Endothelial cell of umbilical vein (primary cell): ENCODE results near the gene PLPPR5. TPM values are rescaled to one million over a fixed set of nuclear protein-coding genes. Genes with fewer than 3 reads are reported as not detected.

ENCODE experiments used
- BruUV-seq: library from RNA; stranded (reverse); fragments of 400-500 nt; replicated peaks from 2 replicates; lab custom pipeline; 2021; lab: Mats Ljungman, UMichigan
- CTCF ChIA-PET: fragments of 300-600, 350-600 bp; sonication (Branson Sonifier 250); formaldehyde crosslinking; loops from one replicate; lab custom pipeline; 2021; ENCODE audit warnings: antibody characterized with exemption, inconsistent platforms; lab: Charles Lee
- POLR2A ChIA-PET: fragments of 300-600, 350-600 bp; sonication (Branson Sonifier 250); formaldehyde crosslinking; loops from one replicate; lab custom pipeline; 2021; ENCODE audit warnings: antibody characterized with exemption, inconsistent platforms; lab: Charles Lee
- DNase-seq: peaks from one replicate; pipeline ENCODE4 v3.0.0-alpha.2; 2011; ENCODE audit warnings: low read depth, low spot score
- FAIRE-seq: peaks from 2 replicates; lab custom pipeline; 2011; peaks lifted over from hg19 to GRCh38; lab: Jason Lieb, UNC
- H2AFZ ChIP-seq: 2 replicates; pipeline ENCODE4 v1.6.0; 2012; ENCODE audit warnings: low read depth, low read length, control low read depth, inconsistent platforms
- H3K27ac ChIP-seq: 2 replicates; pipeline ENCODE4 v1.5.1; 2011; ENCODE audit warnings: low read depth, mild to moderate bottlenecking, control low read depth, low read length, moderate library complexity; ENCODE audit not compliant: insufficient read depth
- H3K27me3 ChIP-seq, 2 experiments: 2 replicates each; pipeline versions ENCODE4 v1.6.0 to v1.6.1; 2011; ENCODE audit warnings: low read length in 2 of 2, mixed read lengths in 1 of 2; ENCODE audit not compliant: control insufficient read depth in 2 of 2, insufficient read depth in 2 of 2
- H3K36me3 ChIP-seq, 2 experiments: 2 replicates in 1 of 2; 3 replicates in 1 of 2; pipeline ENCODE4 v1.5.1; 2011; ENCODE audit warnings: low read length in 2 of 2, mild to moderate bottlenecking in 1 of 2, moderate library complexity in 1 of 2; ENCODE audit not compliant: control insufficient read depth in 2 of 2, insufficient read depth in 2 of 2; ENCODE audit errors: extremely low read depth in 1 of 2
- H3K4me1 ChIP-seq: 3 replicates; pipeline ENCODE4 v1.5.1; 2011; ENCODE audit warnings: mild to moderate bottlenecking, low read length; ENCODE audit not compliant: control insufficient read depth, insufficient read depth; ENCODE audit errors: extremely low read depth
- H3K4me2 ChIP-seq: 2 replicates; pipeline ENCODE4 v1.6.1; 2011; ENCODE audit warnings: low read length, control low read depth, mixed read lengths; ENCODE audit not compliant: insufficient read depth
- H3K4me3 ChIP-seq, 3 experiments: fragments of 200-600 bp in 1 of 3; sonication (generic), shearing (Covaris generic) in 1 of 3; replicated peaks in 1 of 3; 2 replicates each; pipeline ENCODE4 v1.5.1; 2011 to 2016; ENCODE audit warnings: control low read depth in 3 of 3, low read length in 3 of 3, mild to moderate bottlenecking in 2 of 3, inconsistent platforms in 1 of 3, low read depth in 1 of 3, moderate library complexity in 1 of 3; ENCODE audit not compliant: insufficient read depth in 1 of 3
- H3K79me2 ChIP-seq: 2 replicates; pipeline ENCODE4 v1.6.0; 2012; ENCODE audit warnings: low read length, inconsistent platforms; ENCODE audit not compliant: control insufficient read depth, insufficient read depth
- H3K9ac ChIP-seq: replicated peaks from 2 replicates; pipeline ENCODE3; 2011; ENCODE audit warnings: low read length, control low read depth; ENCODE audit not compliant: insufficient read depth; ENCODE audit errors: extremely low read depth
- H3K9me1 ChIP-seq: replicated peaks from 3 replicates; pipeline ENCODE4 v1.6.0; 2011; ENCODE audit warnings: mild to moderate bottlenecking, low read length; ENCODE audit not compliant: control insufficient read depth, insufficient read depth; ENCODE audit errors: extremely low read depth
- H3K9me3 ChIP-seq: replicated peaks from 2 replicates; pipeline ENCODE4 v1.5.1; 2012; ENCODE audit warnings: low read length, inconsistent platforms; ENCODE audit not compliant: control insufficient read depth, insufficient read depth
- H4K20me1 ChIP-seq: replicated peaks from 2 replicates; pipeline ENCODE3; 2011; ENCODE audit warnings: mild to moderate bottlenecking, low read length; ENCODE audit not compliant: control insufficient read depth, insufficient read depth; ENCODE audit errors: extremely low read depth
- CTCF ChIP-seq, 2 donors: IDR thresholded peaks; 1 replicate in 1 of 2; 2 replicates in 1 of 2; pipeline ENCODE4 v1.5.1; 2011; ENCODE audit warnings: low read length in 2 of 2, mild to moderate bottlenecking in 2 of 2, moderate library complexity in 2 of 2, control low read depth in 1 of 2, inconsistent platforms in 1 of 2, low read depth in 1 of 2; ENCODE audit not compliant: insufficient read depth in 1 of 2; ENCODE audit errors: extremely low read depth in 1 of 2
- EZH2 ChIP-seq: IDR thresholded peaks from 2 replicates; pipeline ENCODE4 v1.6.1; 2012; ENCODE audit warnings: borderline replicate concordance, low read depth, mild to moderate bottlenecking, moderate library complexity, low read length, inconsistent platforms; ENCODE audit not compliant: severe bottlenecking
- FOS ChIP-seq: IDR thresholded peaks from 2 replicates; pipeline ENCODE4 v1.6.1; 2011; ENCODE audit warnings: mild to moderate bottlenecking, low read length, moderate library complexity, borderline replicate concordance; ENCODE audit not compliant: insufficient read depth
- GATA2 ChIP-seq: IDR thresholded peaks from 2 replicates; pipeline ENCODE4 v1.7.0; 2011; ENCODE audit warnings: low read depth, mild to moderate bottlenecking, moderate library complexity, mixed read lengths, low read length; ENCODE audit not compliant: insufficient read length, insufficient read depth
- JUN ChIP-seq: IDR thresholded peaks from 2 replicates; pipeline ENCODE4 v1.6.1; 2011; ENCODE audit warnings: borderline replicate concordance, low read depth; ENCODE audit not compliant: insufficient read length, insufficient read depth
- MAX ChIP-seq: IDR thresholded peaks from 2 replicates; pipeline ENCODE4 v1.6.1; 2011; ENCODE audit not compliant: insufficient read depth, insufficient read length
- MYC ChIP-seq: IDR thresholded peaks from one replicate; pipeline ENCODE4 v1.6.1; 2011; ENCODE audit warnings: mild to moderate bottlenecking, low read depth, low read length
- POLR2A ChIP-seq: IDR thresholded peaks from 2 replicates; pipeline ENCODE4 v1.6.1; 2012; ENCODE audit warnings: low read depth, mild to moderate bottlenecking, control low read depth, low read length
- POLR2AphosphoS5 ChIP-seq: IDR thresholded peaks from 2 replicates; pipeline ENCODE4 v1.6.1; 2012; ENCODE audit warnings: low read depth, mild to moderate bottlenecking, control low read depth, low read length, moderate library complexity; ENCODE audit not compliant: insufficient read depth
- dilution Hi-C: fragments of 300-500 bp; cut with MboI; formaldehyde crosslinking; loops from one replicate; pipeline ENCODE4 v1.15.0; 2019; ENCODE audit warnings: low sequenced_read_pairs; ENCODE audit not compliant: extremely low pct_ligation_motif_present
- intact Hi-C: fragments of 100-400 bp; cut with micrococcal nuclease; formaldehyde crosslinking; loops from one replicate; pipeline ENCODE4 v1.10.0; 2022
- polyA plus RNA-seq, 4 experiments: library from polyadenylated mRNA; depleted of rRNA in 3 of 4; stranded (reverse) in 3 of 4; unstranded in 1 of 4; fragments of >200 nt; gene quantifications; 2 replicates each; pipeline versions ENCODE4 v1.2.1 to v1.2.3, GENCODE V29; 2011 to 2012; ENCODE audit warnings: missing spikeins in 1 of 4
- total RNA-seq: library from RNA; stranded (reverse); gene quantifications from 2 replicates; pipeline ENCODE4 v1.2.3, GENCODE V29; 2021

The PLPPR5 gene
- total and polyA plus RNA-seq, 2 donors (not counting 3 experiments of a cell fraction or from before 2014, with no cell fraction given): not detected

GRCh38 chr1:98908980-98909379 lies 95.7 kb downstream of the PLPPR5 start:
- H3K79me2 ChIP-seq: no peaks in the 10 kb centered on the region
- DNase-seq: no peak
- no peak overlapping the region for H3K4me2 ChIP-seq
- H3K27ac ChIP-seq: no peak overlapping the region
- TF ChIP-seq EZH2 (no peak), MAX (no peak), POLR2A (no peak), MYC (no peak), GATA2 (no peak), POLR2AphosphoS5 (no peak), CTCF (IDR thresholded peaks at IDR 0.05; ENCODE audit: extremely low read depth in 1 of 2, insufficient read depth in 1 of 2, low read depth in 1 of 2, low read length in 2 of 2) (no peak), FOS (no peak), JUN (no peak)
- intact Hi-C loops (loop anchor here (10.0 kb wide), 2 partner anchors 244 to 816 kb away; partner anchors contain the start of gene SNX7), dilution Hi-C loops (no loop called here)
- no TSS peak for BruUV-seq
- POLR2A ChIA-PET: no interaction called here
- no peak overlapping the region for H2AFZ ChIP-seq
- no peaks in the 10 kb centered on the region for H3K27me3 ChIP-seq
- no peak overlapping the region for H3K4me3 ChIP-seq
- peaks cover 36% of the 10 kb centered on the region for H3K4me1 ChIP-seq
- H4K20me1 ChIP-seq: no peaks in the 10 kb centered on the region
- no peaks in the 10 kb centered on the region for H3K36me3 ChIP-seq
- no peak for FAIRE-seq
- no peaks in the 10 kb centered on the region for H3K9me3 ChIP-seq
- H3K9ac ChIP-seq: no peak overlapping the region
- CTCF ChIA-PET: interaction anchor here (1.2 kb wide), 1 partner anchor 17 kb away, joined by 3 read pairs; no protein-coding TSS in a partner anchor
- no peaks in the 10 kb centered on the region for H3K9me1 ChIP-seq
